Erythroblast (primary cell): ENCODE data around the gene KRT76.

Experiments
- DNase-seq, 2 experiments: peaks; one replicate each; lab custom pipeline; 2025; lab: John Stamatoyannopoulos, UW
- GATA1 ChIP-seq: IDR thresholded peaks from 2 replicates; pipeline ENCODE4 v1.6.1; 2011; ENCODE audit warnings: low read depth, mild to moderate bottlenecking, control low read depth, low read length, moderate library complexity
- POLR2A ChIP-seq: IDR thresholded peaks from 2 replicates; pipeline ENCODE4 v1.6.1; 2011; ENCODE audit warnings: mild to moderate bottlenecking, low read length

Gene KRT76

DNA sequence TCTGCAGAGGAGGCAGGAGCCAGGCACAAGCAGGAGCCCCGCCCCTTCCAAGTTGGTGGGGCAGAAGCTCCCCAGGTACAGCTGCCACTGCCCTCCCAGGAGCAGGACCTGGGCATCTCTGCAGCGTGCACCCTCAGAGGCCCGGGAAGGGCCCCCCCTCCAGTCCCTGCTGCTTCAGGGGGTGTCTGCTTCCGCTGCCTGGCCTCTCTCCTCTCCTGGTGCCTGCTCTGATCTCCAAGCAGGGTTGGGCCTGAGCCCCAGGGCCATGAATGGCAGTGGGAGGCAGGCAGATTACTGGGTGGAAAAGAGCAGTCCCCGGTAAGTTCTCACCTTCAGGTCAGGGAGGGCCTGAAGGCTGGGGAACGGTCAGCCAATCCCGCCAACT lies 35.0 kb downstream of the KRT76 start:
- DNase-seq = no peak
- no peak for TF ChIP-seq POLR2A
- no peak for TF ChIP-seq GATA1

GRCh38 chr12:52741375-52742195 lies 35.6 kb downstream of the KRT76 start:
- no peak for TF ChIP-seq GATA1
- no peak for TF ChIP-seq POLR2A
- peak; percentile 70 to 80 for DNase-seq

GRCh38 chr12:52740584-52740983 lies 36.6 kb downstream of the KRT76 start:
- TF ChIP-seq GATA1 = no peak
- TF ChIP-seq POLR2A = no peak

DNA sequence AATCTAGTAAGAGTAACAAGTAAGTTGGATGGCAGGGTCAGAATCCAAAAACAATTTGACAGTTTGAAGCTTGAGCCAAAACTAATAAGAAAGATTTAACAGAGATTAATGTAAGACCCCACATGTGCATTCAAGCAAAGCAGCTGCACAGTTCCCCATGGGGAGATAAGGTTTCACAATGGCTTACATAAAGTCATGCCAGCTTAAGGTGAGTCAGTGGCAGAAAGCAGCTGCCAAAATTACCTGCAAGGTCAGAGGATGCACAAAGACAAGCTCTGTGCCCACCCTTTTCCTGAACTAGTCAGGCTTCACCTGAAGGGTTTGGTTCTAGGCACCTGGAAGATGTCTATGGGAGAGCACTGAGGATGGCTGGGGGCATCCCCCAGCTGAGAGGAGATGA lies 37.2 kb downstream of the KRT76 start:
- DNase-seq = no peak
- TF ChIP-seq POLR2A (no peak), GATA1 (no peak)

More at GRCh38 chr12:52740584-52740983, 36.6 kb downstream of the KRT76 start:
- peak; percentile 16 to 49 for DNase-seq

DNA sequence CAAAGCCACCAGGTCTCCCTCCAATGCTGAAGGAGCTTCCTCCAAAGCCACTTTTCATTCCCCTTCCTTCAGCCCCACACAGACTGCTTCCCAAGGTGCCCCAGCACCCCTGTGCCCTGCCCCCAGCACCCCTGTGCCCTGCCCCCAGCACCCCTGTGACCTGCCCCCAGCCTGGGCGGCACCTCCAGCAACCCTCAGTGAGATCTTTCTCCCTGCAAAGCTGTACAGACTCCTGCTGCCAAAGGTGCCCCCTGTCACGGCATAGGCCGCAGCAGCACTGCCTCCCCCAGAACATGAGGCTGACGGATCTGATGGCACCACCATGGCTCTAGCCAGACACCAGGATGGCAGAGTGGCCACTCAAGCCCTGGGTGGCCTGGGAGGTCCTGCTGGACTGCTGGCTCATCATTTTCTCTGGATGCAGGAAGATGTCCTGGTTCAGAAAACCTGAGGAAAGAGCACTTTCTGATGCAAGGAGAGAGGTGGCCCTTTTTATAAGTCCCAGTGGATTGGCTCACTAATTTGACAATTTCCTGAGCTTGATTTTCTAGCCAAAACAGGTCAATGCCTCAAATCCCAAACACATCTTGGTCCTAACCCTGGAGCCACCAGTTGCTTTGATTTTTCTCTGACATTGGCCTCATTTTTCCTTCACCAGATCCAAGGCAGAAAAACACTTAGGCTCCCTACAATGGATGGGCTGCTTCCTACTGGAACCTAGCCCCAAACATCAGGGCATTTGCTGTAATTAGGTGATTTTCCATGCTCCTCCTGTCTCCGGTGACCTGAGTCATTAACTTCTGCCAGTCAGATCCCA lies 41.1 kb downstream of the KRT76 start:
- TF ChIP-seq POLR2A (no peak), GATA1 (no peak)
- DNase-seq = no peak

- DNase-seq = no peak
- TF ChIP-seq GATA1 (no peak), POLR2A (no peak)
Observed at GRCh38 chr12:52735106-52735505, 42.0 kb downstream of the KRT76 start.

GRCh38 chr12:52730793-52731192 lies 46.4 kb downstream of the KRT76 start:
- no peak for DNase-seq
- TF ChIP-seq GATA1 = no peak
- TF ChIP-seq POLR2A = no peak

GRCh38 chr12:52730383-52730782 lies 46.8 kb downstream of the KRT76 start:
- TF ChIP-seq GATA1 (no peak), POLR2A (no peak)
- no peak for DNase-seq

DNA sequence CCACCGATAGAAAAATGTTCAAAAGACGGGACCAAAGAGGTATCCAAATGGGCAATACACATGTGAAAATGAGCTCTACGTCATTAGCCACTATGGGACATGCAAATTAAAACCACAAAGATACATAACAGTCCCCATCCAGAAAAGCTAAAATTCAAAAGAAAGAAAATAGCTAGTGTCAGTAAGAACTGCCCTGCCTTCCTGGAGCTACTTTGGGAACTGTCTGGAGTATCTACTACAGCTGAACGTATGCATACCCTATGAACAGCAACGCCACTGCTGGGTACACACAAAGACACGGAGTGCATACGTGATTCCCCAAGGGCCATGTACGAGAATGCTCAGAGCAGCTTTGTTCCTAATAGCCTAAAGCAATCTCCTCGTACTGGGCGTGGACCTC lies 48.0 kb downstream of the KRT76 start:
- no peak for DNase-seq
- TF ChIP-seq GATA1 (no peak), POLR2A (no peak)

DNA sequence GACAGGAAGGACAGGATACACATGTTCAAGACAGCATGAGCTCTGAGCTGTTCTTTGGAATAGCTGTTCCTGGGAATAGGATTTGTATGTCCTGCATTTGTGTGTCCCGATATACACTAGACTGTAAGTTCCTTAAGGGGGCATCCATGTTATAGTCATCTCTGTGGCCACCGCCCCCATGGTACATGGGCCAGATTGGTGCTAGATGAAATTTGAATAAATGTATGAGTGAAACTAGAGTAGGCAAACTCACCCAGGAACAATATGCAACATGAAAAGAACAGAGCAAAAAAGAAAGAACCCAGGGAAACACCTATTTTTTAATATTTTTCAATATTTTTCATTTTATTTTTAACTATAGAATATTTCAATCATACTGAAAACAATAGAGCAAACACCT lies 48.8 kb downstream of the KRT76 start:
- no peak for DNase-seq
- TF ChIP-seq POLR2A = no peak
- TF ChIP-seq GATA1 = no peak

DNA sequence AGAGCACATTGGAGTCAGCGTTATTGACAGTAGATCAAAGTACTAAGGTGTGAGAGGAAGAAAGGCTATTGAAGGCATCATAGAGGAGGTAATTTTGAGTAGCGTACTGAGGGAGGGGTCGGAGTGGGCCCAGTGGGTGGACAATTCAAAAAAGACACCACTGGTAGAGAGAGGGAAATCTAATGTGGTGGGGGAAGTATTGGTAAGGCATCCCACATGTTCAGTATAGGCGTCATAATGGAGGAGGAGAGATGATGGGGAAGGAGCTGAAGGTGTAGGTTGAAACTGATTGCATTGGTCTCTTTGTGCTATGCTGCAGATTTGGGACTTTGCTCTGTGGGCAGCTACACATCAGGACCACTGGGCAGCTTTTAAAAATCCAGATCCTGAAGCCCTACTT lies 50.1 kb downstream of the KRT76 start:
- no peak for TF ChIP-seq POLR2A
- no peak for TF ChIP-seq GATA1
- no peak for DNase-seq

- no peak for DNase-seq
- TF ChIP-seq POLR2A (no peak), GATA1 (no peak)
Observed at GRCh38 chr12:52726451-52726850, 50.7 kb downstream of the KRT76 start.

DNA sequence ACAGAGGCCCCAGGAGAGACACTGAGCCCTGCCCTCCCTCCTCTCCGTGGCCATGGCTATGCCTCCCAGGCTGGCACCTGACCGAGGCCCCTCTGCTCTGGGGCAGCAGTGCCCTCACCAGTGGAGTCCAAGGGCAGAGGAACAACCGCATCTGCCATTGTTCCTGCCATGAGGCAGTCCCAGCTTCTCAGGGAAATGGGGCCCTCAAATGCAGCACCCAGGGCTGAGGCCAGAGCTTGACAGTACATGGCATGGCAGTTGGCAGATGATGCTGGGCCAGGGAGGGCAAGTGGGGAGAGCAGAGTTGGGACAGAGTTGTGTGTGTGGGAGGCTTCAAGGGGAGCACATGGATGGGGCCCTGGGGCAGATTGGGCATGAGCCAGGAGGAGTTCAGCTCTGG lies 52.8 kb downstream of the KRT76 start:
- TF ChIP-seq GATA1 (no peak), POLR2A (no peak)
- no peak for DNase-seq

DNA sequence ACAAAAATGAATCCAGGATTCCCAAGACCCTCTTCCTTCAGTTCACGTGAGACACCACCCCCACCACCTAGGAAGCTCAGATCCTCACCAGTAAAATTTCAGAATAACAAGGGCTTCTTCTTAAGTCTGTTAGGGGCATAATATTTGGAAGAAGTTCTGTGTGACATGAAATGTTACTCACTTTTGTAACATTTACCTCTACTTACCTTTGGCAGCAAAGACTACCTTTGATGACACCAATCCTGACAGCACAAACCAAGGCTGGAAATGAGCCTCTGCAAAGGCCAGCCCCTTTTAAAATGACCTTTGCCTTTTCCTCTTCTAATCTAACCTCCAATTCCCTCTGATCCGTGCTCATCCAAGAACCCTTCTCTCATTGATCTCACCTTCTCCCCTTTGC lies 54.5 kb downstream of the KRT76 start:
- no peak for TF ChIP-seq POLR2A
- no peak for TF ChIP-seq GATA1
- no peak for DNase-seq
